Breast epithelium (tissue), 3 donors: ENCODE measurements around the gene SRC.

ENCODE experiments used
- POLR2AphosphoS5 ChIP-seq, 3 donors: sonication (generic); formaldehyde crosslinking; IDR thresholded peaks; one replicate each; pipeline ENCODE4 v1.6.1; 2017; ENCODE audit warnings: antibody characterized with exemption in 3 of 3
- TF ChIP-seq, protein P1 (sequence below), 3 donors: fragments of 450-650 bp; IDR thresholded peaks; one replicate each; pipeline ENCODE4 v1.5.1; 2016 to 2017; ENCODE audit warnings: antibody characterized with exemption in 3 of 3, mild to moderate bottlenecking in 3 of 3, moderate library complexity in 3 of 3

DNA sequence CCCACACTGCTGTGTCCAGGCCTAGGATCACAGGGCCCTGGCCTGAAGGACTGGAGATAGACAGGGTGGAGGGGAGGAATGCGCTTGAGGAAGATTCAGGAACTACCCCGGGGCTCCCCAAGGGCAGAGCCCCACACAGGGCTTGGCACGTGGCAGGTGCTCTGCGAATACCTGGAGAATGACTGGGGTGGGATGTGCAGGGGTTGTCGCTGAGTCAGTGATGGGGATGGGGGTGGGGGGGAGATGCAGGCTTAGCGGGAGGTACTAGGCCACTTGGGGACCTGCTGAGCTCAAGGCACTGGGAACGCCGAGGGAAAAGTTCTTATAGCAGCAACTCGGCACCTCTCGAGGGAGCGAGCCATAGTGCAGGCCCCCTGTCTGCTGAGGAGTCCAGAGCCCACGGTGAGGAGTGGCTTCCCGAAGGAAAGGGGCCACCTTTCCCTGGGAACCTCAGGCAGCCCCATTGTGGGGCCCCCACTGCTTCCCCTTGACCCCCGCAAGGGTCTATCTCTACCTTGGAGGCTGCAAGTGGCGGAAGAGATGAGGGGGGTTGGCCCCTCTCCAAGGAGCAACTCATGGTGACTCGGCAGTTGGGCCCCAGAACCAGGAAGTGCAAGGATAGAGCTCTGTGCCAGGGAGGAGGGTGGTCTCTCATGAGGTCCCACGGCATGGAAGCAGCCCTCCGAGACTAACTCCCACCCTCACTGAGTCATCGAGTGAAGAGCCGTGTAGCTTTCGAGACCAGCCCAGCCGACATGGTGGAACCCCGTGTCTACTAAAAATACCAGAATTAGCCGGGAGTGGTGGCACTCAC, 33.1 kb downstream of the SRC start:
- no peak for TF ChIP-seq POLR2AphosphoS5 (IDR thresholded peaks at IDR 0.05)
- TF ChIP-seq, protein P1, sequence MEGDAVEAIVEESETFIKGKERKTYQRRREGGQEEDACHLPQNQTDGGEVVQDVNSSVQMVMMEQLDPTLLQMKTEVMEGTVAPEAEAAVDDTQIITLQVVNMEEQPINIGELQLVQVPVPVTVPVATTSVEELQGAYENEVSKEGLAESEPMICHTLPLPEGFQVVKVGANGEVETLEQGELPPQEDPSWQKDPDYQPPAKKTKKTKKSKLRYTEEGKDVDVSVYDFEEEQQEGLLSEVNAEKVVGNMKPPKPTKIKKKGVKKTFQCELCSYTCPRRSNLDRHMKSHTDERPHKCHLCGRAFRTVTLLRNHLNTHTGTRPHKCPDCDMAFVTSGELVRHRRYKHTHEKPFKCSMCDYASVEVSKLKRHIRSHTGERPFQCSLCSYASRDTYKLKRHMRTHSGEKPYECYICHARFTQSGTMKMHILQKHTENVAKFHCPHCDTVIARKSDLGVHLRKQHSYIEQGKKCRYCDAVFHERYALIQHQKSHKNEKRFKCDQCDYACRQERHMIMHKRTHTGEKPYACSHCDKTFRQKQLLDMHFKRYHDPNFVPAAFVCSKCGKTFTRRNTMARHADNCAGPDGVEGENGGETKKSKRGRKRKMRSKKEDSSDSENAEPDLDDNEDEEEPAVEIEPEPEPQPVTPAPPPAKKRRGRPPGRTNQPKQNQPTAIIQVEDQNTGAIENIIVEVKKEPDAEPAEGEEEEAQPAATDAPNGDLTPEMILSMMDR (IDR thresholded peaks at IDR 0.05) = no peak
